Heart left ventricle (tissue), 13 donors: ENCODE measurements around the gene GSK3B.

Source experiments
- POLR2A ChIP-seq, 2 donors: fragments of 450-650 bp; IDR thresholded peaks; one replicate each; pipeline ENCODE4 v1.6.1; 2017; ENCODE audit warnings: antibody characterized with exemption in 2 of 2, mild to moderate bottlenecking in 2 of 2, moderate library complexity in 2 of 2
- TF ChIP-seq, protein P1 (sequence below), 12 donors: fragments of 200-600 bp; sonication (generic) in 4 of 12; IDR thresholded peaks; one replicate each; pipeline versions ENCODE4 v1.5.0 to v1.8.0; 2018 to 2022; ENCODE audit warnings: antibody characterized with exemption in 12 of 12, mild to moderate bottlenecking in 5 of 12
- donor health status: ischemic (EF 13 %, LVEDD 7.1; RV severe dilation, severe dysfunction).
- donor health status: DM: no; HTN: yes; CAD: no.
- donor health status: DM: no; HTN: no; CAD: no.
- donor health status: ischemic (EF 25% LVEDD 6.9; RV normal size, moderate dysfunction).
- donor health status: ischemic (EF 25% LVEDD 5.7; RV mildly dilated, moderate dysfunction).
- donor health status: ischemic (EF 35%, LVEDD 5.7; RV mildly dilated, moderate dysfunction).
- donor health status: nonischemic (EF 11% LVEDD 7.7; RV severe dilation, severe dysfunction).
- donor health status: DM: yes; HTN: yes; CAD: no.
- donor health status: PGD.
- donor health status: ischemic (EF 29% LVEDD 5.4; RV normal size, mild dysfunction).
- donor health status: nonischemic (EF 23%, LVEDD 6.1; RV moderate dilation, normal function).

DNA sequence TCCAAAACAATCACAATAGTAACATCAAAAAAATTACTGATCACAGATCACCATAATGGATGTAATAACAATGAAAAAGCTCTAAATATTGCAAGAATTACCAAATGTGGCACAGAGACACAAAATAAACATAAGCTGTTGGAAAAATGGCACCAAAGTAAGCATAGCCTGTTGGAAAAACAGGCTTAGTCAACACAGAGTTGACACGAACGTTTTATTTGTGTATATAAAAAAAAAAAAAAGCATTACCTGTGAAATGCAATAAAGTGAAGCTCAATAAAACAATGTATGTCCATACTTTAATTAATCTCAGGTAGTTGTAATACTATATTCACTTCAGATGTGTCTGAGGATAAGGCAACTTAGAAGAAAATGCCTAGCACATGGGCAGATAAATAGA is 235.3 kb downstream of the GSK3B start:
- TF ChIP-seq, protein P1, sequence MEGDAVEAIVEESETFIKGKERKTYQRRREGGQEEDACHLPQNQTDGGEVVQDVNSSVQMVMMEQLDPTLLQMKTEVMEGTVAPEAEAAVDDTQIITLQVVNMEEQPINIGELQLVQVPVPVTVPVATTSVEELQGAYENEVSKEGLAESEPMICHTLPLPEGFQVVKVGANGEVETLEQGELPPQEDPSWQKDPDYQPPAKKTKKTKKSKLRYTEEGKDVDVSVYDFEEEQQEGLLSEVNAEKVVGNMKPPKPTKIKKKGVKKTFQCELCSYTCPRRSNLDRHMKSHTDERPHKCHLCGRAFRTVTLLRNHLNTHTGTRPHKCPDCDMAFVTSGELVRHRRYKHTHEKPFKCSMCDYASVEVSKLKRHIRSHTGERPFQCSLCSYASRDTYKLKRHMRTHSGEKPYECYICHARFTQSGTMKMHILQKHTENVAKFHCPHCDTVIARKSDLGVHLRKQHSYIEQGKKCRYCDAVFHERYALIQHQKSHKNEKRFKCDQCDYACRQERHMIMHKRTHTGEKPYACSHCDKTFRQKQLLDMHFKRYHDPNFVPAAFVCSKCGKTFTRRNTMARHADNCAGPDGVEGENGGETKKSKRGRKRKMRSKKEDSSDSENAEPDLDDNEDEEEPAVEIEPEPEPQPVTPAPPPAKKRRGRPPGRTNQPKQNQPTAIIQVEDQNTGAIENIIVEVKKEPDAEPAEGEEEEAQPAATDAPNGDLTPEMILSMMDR (IDR thresholded peaks at IDR 0.05): no peak
- no peak for TF ChIP-seq POLR2A (IDR thresholded peaks at IDR 0.05)
